Measurements from ENCODE around the gene TBC1D3D.
"Not testable (repeated sequence)": the region's sequence is repeated elsewhere in the genome, so short reads cannot be mapped to it uniquely, and the experiment has no call there.

TBC1D3D gene

DNA sequence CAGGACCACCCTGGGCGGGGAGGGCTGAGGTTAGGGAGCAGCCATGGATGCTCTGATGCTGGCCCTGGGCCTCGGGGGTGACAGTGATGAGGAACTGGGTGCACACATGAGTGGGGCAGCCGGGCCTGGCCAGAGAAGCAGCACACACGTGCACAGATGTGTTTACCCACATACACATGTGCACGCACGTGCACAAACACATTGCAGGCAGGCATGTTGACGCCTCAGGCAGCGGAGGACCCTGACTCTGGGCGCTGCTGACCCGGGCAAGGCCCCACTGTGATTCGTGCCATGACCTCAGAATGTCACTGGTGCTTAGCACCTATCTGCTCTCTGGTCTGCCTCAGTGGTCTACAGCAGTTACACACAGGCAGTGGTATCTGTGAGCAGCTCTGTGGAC lies at the start of gene TBC1D3D:
TBC1D3D (plus strand) TSS at position 301 of the 400 bp plus-strand sequence. CDS start 1,585 bp downstream, outside the sequence.
- not testable (repeated sequence) for H3K4me3 ChIP-seq (ENCODE audit: low read length); H3K36me3 ChIP-seq (ENCODE audit: control insufficient read depth, low read length); H3K4me1 ChIP-seq (ENCODE audit: control insufficient read depth, low read length); H3K4me2 ChIP-seq (ENCODE audit: low read length); H4K20me1 ChIP-seq (ENCODE audit: control insufficient read depth, insufficient read depth, low read depth, low read length); H3K9me2 ChIP-seq (replicated peaks; ENCODE audit: control insufficient read depth, low read length); H3F3A ChIP-seq (ENCODE audit: control insufficient read depth, insufficient read depth); H3K27ac ChIP-seq (ENCODE audit: low read depth, low read length); H3K79me2 ChIP-seq (ENCODE audit: control insufficient read depth, low read length); H3K27me3 ChIP-seq (ENCODE audit: control insufficient read depth, low read length); H3K9me3 ChIP-seq (ENCODE audit: control insufficient read depth, insufficient read depth, low read length)

DNA sequence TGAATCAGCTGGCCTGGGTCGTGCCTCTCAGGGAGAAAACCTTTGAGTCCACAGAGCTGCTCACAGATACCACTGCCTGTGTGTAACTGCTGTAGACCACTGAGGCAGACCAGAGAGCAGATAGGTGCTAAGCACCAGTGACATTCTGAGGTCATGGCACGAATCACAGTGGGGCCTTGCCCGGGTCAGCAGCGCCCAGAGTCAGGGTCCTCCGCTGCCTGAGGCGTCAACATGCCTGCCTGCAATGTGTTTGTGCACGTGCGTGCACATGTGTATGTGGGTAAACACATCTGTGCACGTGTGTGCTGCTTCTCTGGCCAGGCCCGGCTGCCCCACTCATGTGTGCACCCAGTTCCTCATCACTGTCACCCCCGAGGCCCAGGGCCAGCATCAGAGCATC lies 14.8 kb upstream of the TBC1D3D start, which contains the start of gene TBC1D3L:
TBC1D3L (minus strand) TSS at position 101 of the 400 bp plus-strand sequence. CDS start 1,540 bp downstream, outside the sequence.
- H3K4me1 ChIP-seq (ENCODE audit: control insufficient read depth, low read length); H3K4me3 ChIP-seq (ENCODE audit: low read length); H3F3A ChIP-seq (ENCODE audit: control insufficient read depth, insufficient read depth); H3K27me3 ChIP-seq (ENCODE audit: control insufficient read depth, low read length); H3K79me2 ChIP-seq (ENCODE audit: control insufficient read depth, low read length); H3K9me2 ChIP-seq (replicated peaks; ENCODE audit: control insufficient read depth, low read length); H3K36me3 ChIP-seq (ENCODE audit: control insufficient read depth, low read length); H3K4me2 ChIP-seq (ENCODE audit: low read length); H3K27ac ChIP-seq (ENCODE audit: low read depth, low read length); H3K9me3 ChIP-seq (ENCODE audit: control insufficient read depth, insufficient read depth, low read length); H4K20me1 ChIP-seq (ENCODE audit: control insufficient read depth, insufficient read depth, low read depth, low read length): not testable (repeated sequence)
